ENCODE data around the gene LGALS7.
"Not testable (repeated sequence)": the region's sequence is repeated elsewhere in the genome, so short reads cannot be mapped to it uniquely, and the experiment has no call there.

Gene LGALS7

GRCh38 chr19:38778733-38779132 is 5.4 kb upstream of the LGALS7 start:
- Histone ChIP-seq H3K9ac (ENCODE audit: low read length) (no peak overlapping the region), H3K4me2 (ENCODE audit: low read depth, low read length, poor library complexity, severe bottlenecking) (no peak overlapping the region)

GRCh38 chr19:38774181-38774950 is 1.0 kb upstream of the LGALS7 start:
- no peak overlapping the region for H3K9ac ChIP-seq (ENCODE audit: low read length)
- no peaks in the 10 kb centered on the region for H3K9me2 ChIP-seq (replicated peaks; ENCODE audit: insufficient read depth, low read length)
- H2AFZ ChIP-seq (ENCODE audit: low read depth, low read length, severe bottlenecking): no peak overlapping the region
- H3F3A ChIP-seq (ENCODE audit: insufficient read depth): no peaks in the 10 kb centered on the region
- H3K36me3 ChIP-seq (ENCODE audit: low read length): no peaks in the 10 kb centered on the region
- no peak for TF ChIP-seq CTCF (IDR thresholded peaks at IDR 0.05; ENCODE audit: insufficient read depth, low read length, poor library complexity, severe bottlenecking)
- no peak for TF ChIP-seq EZH2phosphoT487 (conservative IDR thresholded peaks at IDR 0.05; ENCODE audit: low read length)
- H3K27ac ChIP-seq (ENCODE audit: low read depth, low read length): no peak overlapping the region
- no peaks in the 10 kb centered on the region for H3K9me3 ChIP-seq (ENCODE audit: insufficient read depth, low read length)
- no peak overlapping the region for H3K4me3 ChIP-seq (ENCODE audit: insufficient read depth, low read length, poor library complexity, severe bottlenecking)
- no peak overlapping the region for H3K4me2 ChIP-seq (ENCODE audit: low read depth, low read length, poor library complexity, severe bottlenecking)
- no peaks in the 10 kb centered on the region for H3K27me3 ChIP-seq (ENCODE audit: low read length)
- H3K79me2 ChIP-seq (ENCODE audit: insufficient read depth, low read length): no peaks in the 10 kb centered on the region
- no peaks in the 10 kb centered on the region for H4K20me1 ChIP-seq (ENCODE audit: low read depth, low read length)

More at GRCh38 chr19:38778733-38779132, 5.4 kb upstream of the LGALS7 start:
- H4K20me1 ChIP-seq (ENCODE audit: low read depth, low read length): no peaks in the 10 kb centered on the region
- H3K9me2 ChIP-seq (replicated peaks; ENCODE audit: insufficient read depth, low read length): no peaks in the 10 kb centered on the region
- TF ChIP-seq CTCF (IDR thresholded peaks at IDR 0.05; ENCODE audit: insufficient read depth, low read length, poor library complexity, severe bottlenecking) (no peak), EZH2phosphoT487 (conservative IDR thresholded peaks at IDR 0.05; ENCODE audit: low read length) (no peak)
- no peaks in the 10 kb centered on the region for H3F3A ChIP-seq (ENCODE audit: insufficient read depth)
- H2AFZ ChIP-seq (ENCODE audit: low read depth, low read length, severe bottlenecking): no peak overlapping the region
- H3K4me3 ChIP-seq (ENCODE audit: insufficient read depth, low read length, poor library complexity, severe bottlenecking): no peak overlapping the region
- no peaks in the 10 kb centered on the region for H3K79me2 ChIP-seq (ENCODE audit: insufficient read depth, low read length)
- no peaks in the 10 kb centered on the region for H3K27me3 ChIP-seq (ENCODE audit: low read length)
- H3K27ac ChIP-seq (ENCODE audit: low read depth, low read length): no peak overlapping the region
- no peaks in the 10 kb centered on the region for H3K9me3 ChIP-seq (ENCODE audit: insufficient read depth, low read length)
- H3K36me3 ChIP-seq (ENCODE audit: low read length): no peaks in the 10 kb centered on the region

GRCh38 chr19:38771569-38771968 is 1.7 kb downstream of the LGALS7 start:
- H3K4me3 ChIP-seq (ENCODE audit: insufficient read depth, low read length, poor library complexity, severe bottlenecking): not testable (repeated sequence)

GRCh38 chr19:38770949-38771275 is 2.4 kb downstream of the LGALS7 start:
- not testable (repeated sequence) for H3K4me2 ChIP-seq (ENCODE audit: low read depth, low read length, poor library complexity, severe bottlenecking); H3K36me3 ChIP-seq (ENCODE audit: low read length); H3K9ac ChIP-seq (ENCODE audit: low read length); H3F3A ChIP-seq (ENCODE audit: insufficient read depth); H3K4me3 ChIP-seq (ENCODE audit: insufficient read depth, low read length, poor library complexity, severe bottlenecking); H3K9me3 ChIP-seq (ENCODE audit: insufficient read depth, low read length); H4K20me1 ChIP-seq (ENCODE audit: low read depth, low read length); H2AFZ ChIP-seq (ENCODE audit: low read depth, low read length, severe bottlenecking); H3K79me2 ChIP-seq (ENCODE audit: insufficient read depth, low read length); H3K27me3 ChIP-seq (ENCODE audit: low read length); H3K27ac ChIP-seq (ENCODE audit: low read depth, low read length); H3K9me2 ChIP-seq (replicated peaks; ENCODE audit: insufficient read depth, low read length)

More at GRCh38 chr19:38771569-38771968, 1.7 kb downstream of the LGALS7 start:
- H3K27ac ChIP-seq (ENCODE audit: low read depth, low read length); H3K9ac ChIP-seq (ENCODE audit: low read length); H3K79me2 ChIP-seq (ENCODE audit: insufficient read depth, low read length); H3K4me2 ChIP-seq (ENCODE audit: low read depth, low read length, poor library complexity, severe bottlenecking); H3K36me3 ChIP-seq (ENCODE audit: low read length); H3F3A ChIP-seq (ENCODE audit: insufficient read depth); H3K9me3 ChIP-seq (ENCODE audit: insufficient read depth, low read length); H3K9me2 ChIP-seq (replicated peaks; ENCODE audit: insufficient read depth, low read length); H4K20me1 ChIP-seq (ENCODE audit: low read depth, low read length); H2AFZ ChIP-seq (ENCODE audit: low read depth, low read length, severe bottlenecking); H3K27me3 ChIP-seq (ENCODE audit: low read length): not testable (repeated sequence)

GRCh38 chr19:38770228-38770948 is 2.9 kb downstream of the LGALS7 start:
- not testable (repeated sequence) for H3K36me3 ChIP-seq (ENCODE audit: low read length); H4K20me1 ChIP-seq (ENCODE audit: low read depth, low read length); H3K9ac ChIP-seq (ENCODE audit: low read length); H3K9me3 ChIP-seq (ENCODE audit: insufficient read depth, low read length); H3K9me2 ChIP-seq (replicated peaks; ENCODE audit: insufficient read depth, low read length); H3K4me3 ChIP-seq (ENCODE audit: insufficient read depth, low read length, poor library complexity, severe bottlenecking); H3K27me3 ChIP-seq (ENCODE audit: low read length); H3K27ac ChIP-seq (ENCODE audit: low read depth, low read length); H3K4me2 ChIP-seq (ENCODE audit: low read depth, low read length, poor library complexity, severe bottlenecking); H3F3A ChIP-seq (ENCODE audit: insufficient read depth); H3K79me2 ChIP-seq (ENCODE audit: insufficient read depth, low read length)
- H2AFZ ChIP-seq (ENCODE audit: low read depth, low read length, severe bottlenecking): peak overlapping the region; percentile 98

All from SU-DHL-6 (cell line).